ENCODE measurements around the gene OR6B1. TPM values are rescaled to one million over a fixed set of nuclear protein-coding genes. Genes with fewer than 3 reads are reported as not detected.

Gene OR6B1
- not detected in 2 replicates for total RNA-seq

DNA sequence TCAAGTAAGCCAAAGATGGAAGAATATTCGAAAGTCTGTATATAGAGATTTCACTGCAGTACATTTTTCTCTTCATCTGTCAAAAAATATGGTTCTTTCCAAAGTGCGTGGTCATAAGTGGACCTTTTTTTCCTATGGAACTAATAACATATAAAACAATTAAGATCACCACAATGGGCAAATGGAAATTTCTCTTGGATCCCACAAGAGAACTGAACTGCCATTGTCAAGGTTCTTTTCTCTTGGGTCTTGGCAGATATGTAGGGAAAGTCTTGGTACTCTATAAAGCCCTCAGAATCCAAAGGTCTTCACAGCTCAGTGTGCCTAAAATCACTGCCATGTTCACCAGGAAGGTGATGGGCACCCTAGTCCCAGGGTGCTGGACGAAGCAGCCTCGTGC lies at the start of gene OR6B1:
Gene OR6B1, plus strand, starts transcription at position 301 of the 400 bp plus-strand sequence. CDS start 3,677 bp downstream, outside the sequence.
- no peak within 1 kb of the TSS for H3K4me3 ChIP-seq (ENCODE audit: low read depth, low read length)
- TF ChIP-seq, protein P1, sequence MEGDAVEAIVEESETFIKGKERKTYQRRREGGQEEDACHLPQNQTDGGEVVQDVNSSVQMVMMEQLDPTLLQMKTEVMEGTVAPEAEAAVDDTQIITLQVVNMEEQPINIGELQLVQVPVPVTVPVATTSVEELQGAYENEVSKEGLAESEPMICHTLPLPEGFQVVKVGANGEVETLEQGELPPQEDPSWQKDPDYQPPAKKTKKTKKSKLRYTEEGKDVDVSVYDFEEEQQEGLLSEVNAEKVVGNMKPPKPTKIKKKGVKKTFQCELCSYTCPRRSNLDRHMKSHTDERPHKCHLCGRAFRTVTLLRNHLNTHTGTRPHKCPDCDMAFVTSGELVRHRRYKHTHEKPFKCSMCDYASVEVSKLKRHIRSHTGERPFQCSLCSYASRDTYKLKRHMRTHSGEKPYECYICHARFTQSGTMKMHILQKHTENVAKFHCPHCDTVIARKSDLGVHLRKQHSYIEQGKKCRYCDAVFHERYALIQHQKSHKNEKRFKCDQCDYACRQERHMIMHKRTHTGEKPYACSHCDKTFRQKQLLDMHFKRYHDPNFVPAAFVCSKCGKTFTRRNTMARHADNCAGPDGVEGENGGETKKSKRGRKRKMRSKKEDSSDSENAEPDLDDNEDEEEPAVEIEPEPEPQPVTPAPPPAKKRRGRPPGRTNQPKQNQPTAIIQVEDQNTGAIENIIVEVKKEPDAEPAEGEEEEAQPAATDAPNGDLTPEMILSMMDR (conservative IDR thresholded peaks at IDR 0.05; ENCODE audit: low read depth, low read length), result no peak
- no peak for DNase-seq (ENCODE audit: low read depth)

DNA sequence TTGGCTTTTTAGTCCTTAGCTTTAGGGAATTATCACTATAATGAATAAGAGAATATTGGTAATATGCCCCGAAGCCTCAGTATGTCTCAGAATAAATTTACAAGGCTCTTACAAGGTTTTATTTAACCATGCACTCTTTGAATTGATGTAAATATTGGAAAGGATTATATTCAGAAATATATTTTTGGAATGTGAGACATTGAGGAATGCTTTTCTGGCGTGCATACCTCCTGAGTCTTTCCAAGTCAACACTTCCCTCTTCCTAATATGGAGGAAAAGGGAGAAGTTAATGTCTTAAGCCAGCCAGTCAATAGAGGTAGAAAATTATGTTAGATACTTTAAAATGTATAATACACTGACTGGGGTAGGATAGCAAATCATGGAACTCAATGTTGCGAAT lies 46.7 kb upstream of the OR6B1 start:
- DNase-seq (ENCODE audit: low read depth), result no peak
- no peak overlapping the region for H3K4me3 ChIP-seq (ENCODE audit: low read depth, low read length)
- TF ChIP-seq, protein P1 (conservative IDR thresholded peaks at IDR 0.05; ENCODE audit: low read depth, low read length), result no peak

DNA sequence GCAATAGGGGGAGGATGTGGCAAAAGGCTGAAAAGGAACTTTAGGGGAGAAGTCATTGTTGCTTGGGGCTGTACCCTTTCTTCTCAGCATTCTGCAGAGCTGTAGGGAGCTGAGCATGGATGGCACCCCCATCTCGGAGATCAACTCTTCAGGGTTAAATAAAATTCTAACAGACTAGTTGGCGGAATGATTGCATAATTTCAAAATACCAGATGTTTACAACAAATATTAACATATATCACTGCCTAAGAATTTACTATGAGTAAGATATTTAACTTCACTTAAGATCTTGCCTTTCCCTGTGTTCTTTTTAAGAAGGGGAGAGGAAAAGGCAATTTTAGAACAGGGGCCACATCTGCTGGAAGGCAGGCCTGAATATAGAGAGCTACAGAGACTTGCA lies 46.0 kb upstream of the OR6B1 start:
- DNase-seq (ENCODE audit: low read depth), result no peak
- TF ChIP-seq, protein P1 (conservative IDR thresholded peaks at IDR 0.05; ENCODE audit: low read depth, low read length), result no peak
- no peak overlapping the region for H3K4me3 ChIP-seq (ENCODE audit: low read depth, low read length)

DNA sequence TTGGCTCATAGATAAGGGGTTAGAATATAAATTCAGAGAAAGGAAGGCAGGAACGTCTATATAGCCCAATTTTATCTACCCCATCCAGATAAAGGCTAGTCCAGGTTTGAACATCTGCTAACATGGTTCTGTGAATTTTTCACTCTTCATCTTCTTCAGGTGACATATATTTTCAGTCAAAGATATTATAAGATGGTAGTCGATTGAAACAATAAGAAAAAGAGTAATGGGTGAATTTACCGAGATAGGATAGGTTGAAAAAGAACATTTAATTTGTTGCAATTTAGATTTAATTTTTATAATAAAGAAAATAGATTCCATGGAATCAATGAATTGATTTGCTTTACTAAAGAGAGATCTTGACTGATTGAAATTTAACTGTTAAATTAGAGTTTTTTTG lies 45.6 kb upstream of the OR6B1 start, which contains the start of gene OR2F1:
Gene OR2F1, plus strand, starts transcription at position 301 of the 400 bp plus-strand sequence. CDS start 5,127 bp downstream, outside the sequence.
- TF ChIP-seq, protein P1 (conservative IDR thresholded peaks at IDR 0.05; ENCODE audit: low read depth, low read length), result no peak
- H3K4me3 ChIP-seq (ENCODE audit: low read depth, low read length), result no peak within 1 kb of the TSS

DNA sequence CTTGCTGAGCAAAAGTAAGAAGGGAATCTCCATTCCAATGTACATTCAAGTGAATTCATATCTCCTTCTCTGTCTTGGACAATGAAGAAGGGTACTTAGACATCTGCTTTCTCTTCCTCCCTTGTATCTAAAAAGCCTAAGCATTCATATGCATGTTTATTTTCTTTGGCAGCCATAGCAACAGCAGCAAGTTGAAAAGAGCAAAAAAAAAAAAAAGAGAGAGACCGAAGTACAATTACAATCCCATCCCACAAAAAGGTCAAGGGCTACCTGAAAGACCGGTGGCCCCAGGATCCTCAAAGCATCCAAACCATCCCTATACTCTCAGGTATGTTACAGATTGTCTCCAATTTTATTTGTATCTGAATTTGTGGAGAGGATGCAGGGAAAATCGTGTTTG lies 41.3 kb upstream of the OR6B1 start:
- TF ChIP-seq, protein P1 (conservative IDR thresholded peaks at IDR 0.05; ENCODE audit: low read depth, low read length), result no peak
- no peak for DNase-seq (ENCODE audit: low read depth)
- no peak overlapping the region for H3K4me3 ChIP-seq (ENCODE audit: low read depth, low read length)

More for the DNA sequence above, 45.6 kb upstream of the OR6B1 start, which contains the start of gene OR2F1:
- DNase-seq (ENCODE audit: low read depth), result no peak

DNA sequence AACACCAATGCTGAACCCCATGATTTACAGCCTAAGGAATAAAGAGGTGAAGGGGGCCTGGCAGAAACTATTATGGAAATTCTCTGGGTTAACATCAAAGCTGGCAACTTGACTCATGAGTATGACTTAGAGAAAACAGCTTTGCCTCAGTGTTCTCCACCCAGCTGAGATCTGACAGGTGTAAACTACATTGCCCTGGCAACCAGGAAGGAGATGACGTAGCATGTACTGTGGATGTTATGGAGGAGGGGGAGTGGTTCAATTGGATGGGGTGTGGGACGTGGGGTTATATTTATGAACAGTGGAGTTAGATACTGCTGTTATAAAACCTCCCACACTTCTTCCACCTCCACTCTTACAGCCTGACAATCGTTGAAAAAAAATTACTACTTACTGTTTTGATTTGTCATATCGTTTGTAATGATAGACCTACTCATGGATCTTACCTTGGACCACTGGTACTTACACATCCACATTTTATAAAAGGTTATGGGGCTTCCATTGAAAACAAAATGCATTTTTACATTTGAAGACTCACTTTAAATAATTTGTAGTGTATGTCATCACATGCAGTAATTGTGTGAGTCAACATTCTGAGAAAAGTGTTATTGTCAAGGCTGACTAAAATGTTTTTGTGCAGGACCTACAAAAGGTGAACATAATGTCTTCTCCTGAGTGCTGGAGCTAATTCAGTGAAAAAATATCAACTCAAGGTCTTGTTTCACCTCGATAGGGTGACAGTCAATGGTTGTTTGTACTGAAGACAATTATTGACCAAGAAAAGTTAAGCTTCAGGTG lies 39.1 kb upstream of the OR6B1 start:
- H3K4me3 ChIP-seq (ENCODE audit: low read depth, low read length), result no peak overlapping the region
- TF ChIP-seq, protein P1 (conservative IDR thresholded peaks at IDR 0.05; ENCODE audit: low read depth, low read length), result no peak
- no peak for DNase-seq (ENCODE audit: low read depth)

DNA sequence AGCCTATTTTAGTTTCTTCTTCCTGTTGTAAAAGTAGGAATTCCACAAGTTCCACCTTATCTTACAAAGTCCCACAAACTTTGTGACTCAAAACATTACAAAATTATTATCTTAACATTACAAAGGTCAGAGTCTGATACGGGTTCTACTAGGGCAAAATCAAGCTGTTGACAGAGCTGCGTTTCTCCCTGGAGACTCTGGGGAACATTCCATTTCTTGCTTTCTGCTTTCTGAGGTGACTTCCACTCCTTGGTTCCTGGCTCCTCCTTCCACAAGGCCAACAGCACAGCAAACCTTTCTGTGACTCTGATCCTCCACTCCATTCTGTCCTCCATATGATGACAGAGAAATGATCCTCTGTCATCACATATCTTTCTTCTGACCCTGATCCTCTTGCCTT lies 34.8 kb upstream of the OR6B1 start:
- no peak overlapping the region for H3K4me3 ChIP-seq (ENCODE audit: low read depth, low read length)
- no peak for DNase-seq (ENCODE audit: low read depth)
- TF ChIP-seq, protein P1 (conservative IDR thresholded peaks at IDR 0.05; ENCODE audit: low read depth, low read length), result no peak
